CD8-positive, alpha-beta memory T cell (primary cell): ENCODE measurements around the gene STX10. TPM values are rescaled to one million over a fixed set of nuclear protein-coding genes. Genes with fewer than 3 reads are reported as not detected.

Source experiments
- CTCF ChIA-PET: fragments of 350-600 bp; sonication (Branson Sonifier 250); formaldehyde crosslinking; loops from one replicate; lab custom pipeline; 2021; ENCODE audit warnings: antibody characterized with exemption; lab: Charles Lee
- POLR2A ChIA-PET: fragments of 350-600 bp; sonication (Branson Sonifier 250); formaldehyde crosslinking; loops from one replicate; lab custom pipeline; 2021; ENCODE audit warnings: antibody characterized with exemption; lab: Charles Lee
- DNase-seq, 5 donors: peaks; one replicate each; pipeline versions ENCODE4 v3.0.0 to v3.0.0-alpha.2; 2020 to 2022; ENCODE audit warnings: mixed read lengths in 1 of 5
- H3K27ac ChIP-seq: one replicate; pipeline ENCODE4 v1.7.0; 2013; ENCODE audit warnings: low read depth, mild to moderate bottlenecking, low read length, moderate library complexity
- H3K27me3 ChIP-seq: 2 replicates; pipeline ENCODE4 v1.7.0; 2013; ENCODE audit warnings: low read length, mild to moderate bottlenecking; ENCODE audit not compliant: insufficient read depth, poor library complexity, severe bottlenecking
- H3K36me3 ChIP-seq: 2 replicates; pipeline ENCODE4 v1.7.0; 2013; ENCODE audit warnings: mild to moderate bottlenecking, low read length, moderate library complexity; ENCODE audit not compliant: insufficient read depth
- H3K4me1 ChIP-seq: 2 replicates; pipeline ENCODE4 v1.7.0; 2013; ENCODE audit warnings: mild to moderate bottlenecking, low read length, moderate library complexity; ENCODE audit not compliant: insufficient read depth
- H3K4me3 ChIP-seq: 2 replicates; pipeline ENCODE4 v1.7.0; 2013; ENCODE audit warnings: mild to moderate bottlenecking, low read length
- H3K9me3 ChIP-seq: 2 replicates; pipeline ENCODE4 v1.7.0; 2013; ENCODE audit warnings: mild to moderate bottlenecking, low read length
- H3K27ac Mint-ChIP-seq, 8 donors: one replicate each; pipeline ENCODE4 v1.8.0; 2020 to 2021; ENCODE audit warnings: mixed read lengths in 8 of 8, mild to moderate bottlenecking in 6 of 8, inconsistent platforms in 3 of 8, moderate library complexity in 3 of 8
- H3K27me3 Mint-ChIP-seq, 2 donors: one replicate each; pipeline ENCODE4 v1.8.0; 2020 to 2021; ENCODE audit warnings: mixed read lengths in 2 of 2, mild to moderate bottlenecking in 1 of 2, moderate library complexity in 1 of 2
- H3K36me3 Mint-ChIP-seq, 3 donors: one replicate each; pipeline ENCODE4 v1.8.0; 2020 to 2021; ENCODE audit warnings: mixed read lengths in 3 of 3, inconsistent platforms in 1 of 3, mild to moderate bottlenecking in 1 of 3
- H3K4me1 Mint-ChIP-seq, 3 donors: one replicate each; pipeline ENCODE4 v1.8.0; 2020 to 2021; ENCODE audit warnings: mixed read lengths in 3 of 3, inconsistent platforms in 1 of 3, mild to moderate bottlenecking in 1 of 3
- H3K4me3 Mint-ChIP-seq, 7 donors: one replicate each; pipeline ENCODE4 v1.8.0; 2020 to 2021; ENCODE audit warnings: mixed read lengths in 7 of 7, mild to moderate bottlenecking in 6 of 7, moderate library complexity in 4 of 7, inconsistent platforms in 2 of 7
- H3K9me3 Mint-ChIP-seq, 5 donors: one replicate each; pipeline ENCODE4 v1.8.0; 2020 to 2022; ENCODE audit warnings: mixed read lengths in 5 of 5, mild to moderate bottlenecking in 3 of 5, moderate library complexity in 2 of 5, inconsistent platforms in 1 of 5
- polyA plus RNA-seq: library from polyadenylated mRNA; unstranded; fragments of 300-500 nt; fragmentation: Illumina TruSeq; gene quantifications from one replicate; pipeline ENCODE4 v1.2.3, GENCODE V29; 2021
- total RNA-seq, 2 experiments: library from RNA; stranded (reverse); gene quantifications; one replicate each; pipeline ENCODE4 v1.2.3, GENCODE V29; 2021

STX10 gene
- total and polyA plus RNA-seq, 3 experiments from 2014 or later, result 58.7 to 63.7 (median 60.9) TPM

DNA sequence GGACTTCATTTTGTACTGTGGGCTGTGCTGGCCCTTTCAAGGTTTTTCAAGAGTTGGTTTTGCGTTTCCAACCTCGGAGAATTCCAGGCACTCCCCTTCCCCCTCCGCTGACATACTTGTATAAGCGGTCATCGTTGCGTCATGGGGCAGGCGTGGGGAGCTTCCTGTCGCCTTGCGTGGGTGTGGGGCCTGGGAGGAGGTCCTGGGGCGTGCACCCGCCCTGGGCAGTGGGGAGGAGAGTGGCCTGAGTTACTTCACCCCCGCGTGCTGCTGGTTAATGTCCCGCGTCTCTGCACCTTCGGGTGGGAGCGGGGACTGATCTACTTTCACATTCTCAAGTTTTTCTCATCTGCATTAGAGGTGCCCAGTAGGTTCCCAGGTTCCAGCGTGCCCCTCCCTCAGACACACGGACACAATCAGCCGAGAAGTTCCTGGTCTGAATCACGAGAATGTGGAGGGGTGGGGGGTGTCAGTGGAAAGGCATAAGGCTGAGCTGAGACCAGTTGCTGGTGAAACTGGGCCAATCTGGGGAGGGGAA, 4.1 kb upstream of the STX10 start:
- Mint-ChIP-seq H3K27me3 (peaks cover 0 to 22% of the 10 kb centered on the region in 2 donors), H3K27ac (peak overlapping the region; percentile 97 to 99 (median 98)), H3K4me3 (peak overlapping the region; percentile 94 to 100 (median 99)), H3K4me1 (peaks cover 39 to 60% (median 46%) of the 10 kb centered on the region in 3 donors), H3K9me3 (peaks cover 0 to 7% (median 3%) of the 10 kb centered on the region in 5 donors), H3K36me3 (peaks cover 10 to 44% (median 11%) of the 10 kb centered on the region in 3 donors)
- peak overlapping the region; percentile 99 for H3K27ac ChIP-seq
- POLR2A ChIA-PET, result interaction anchor here (0.7 to 5.3 kb wide), 8 partner anchors 13 to 431 kb away, joined by 3 to 129 read pairs (median 8); partner anchors contain the start of gene NACC1
- peak in 4 of 5 donors; percentile 45 to 75 (median 56) for DNase-seq
- peaks cover 32% of the 10 kb centered on the region for H3K4me1 ChIP-seq
- peaks cover 9% of the 10 kb centered on the region for H3K36me3 ChIP-seq
- CTCF ChIA-PET, result interaction anchor here (1.1 to 8.3 kb wide), 9 partner anchors 12 to 189 kb away, joined by 3 to 73 read pairs (median 7); no protein-coding TSS in a partner anchor
- no peaks in the 10 kb centered on the region for H3K9me3 ChIP-seq
- H3K27me3 ChIP-seq, result no peaks in the 10 kb centered on the region
- H3K4me3 ChIP-seq, result peak overlapping the region; percentile 76

DNA sequence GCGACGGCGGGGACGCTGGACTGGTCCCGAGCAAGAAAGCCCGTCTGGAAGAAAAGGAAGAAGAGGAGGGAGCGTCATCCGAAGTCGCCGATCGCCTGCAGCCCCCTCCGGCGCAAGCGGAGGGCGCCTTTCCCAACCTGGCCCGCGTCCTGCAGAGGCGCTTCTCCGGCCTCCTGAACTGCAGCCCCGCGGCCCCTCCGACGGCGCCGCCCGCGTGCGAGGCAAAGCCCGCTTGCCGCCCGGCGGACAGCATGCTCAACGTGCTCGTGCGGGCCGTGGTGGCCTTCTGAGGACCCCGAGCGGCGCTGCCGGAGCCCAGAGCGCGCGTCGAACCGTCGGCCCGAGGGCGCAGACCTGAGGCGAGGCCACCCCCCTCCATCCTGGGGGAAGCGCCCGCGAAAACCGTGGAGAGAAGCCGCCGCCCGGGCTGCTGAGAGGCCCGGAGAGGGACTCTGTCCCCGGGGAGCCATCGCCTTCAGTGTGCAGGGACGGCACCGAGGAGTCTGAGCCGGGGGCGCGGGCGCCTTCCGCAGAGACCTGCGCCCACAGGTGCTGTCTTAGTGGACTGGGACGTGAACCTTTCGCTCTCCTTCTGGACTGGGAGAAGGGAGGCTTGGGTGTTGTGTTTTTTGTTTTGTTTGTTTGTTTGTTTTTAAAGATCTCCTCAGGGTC, 3.5 kb upstream of the STX10 start:
- Histone ChIP-seq H3K4me1 (peaks cover 38% of the 10 kb centered on the region), H3K36me3 (peaks cover 9% of the 10 kb centered on the region), H3K27me3 (no peaks in the 10 kb centered on the region), H3K4me3 (peak overlapping the region; percentile 76), H3K27ac (peak overlapping the region; percentile 99), H3K9me3 (no peaks in the 10 kb centered on the region)
- DNase-seq, result peak in 3 of 5 donors; percentile 14 to 54 (median 32)
- Mint-ChIP-seq H3K4me3 (peak overlapping the region; percentile 94 to 100 (median 99)), H3K9me3 (peaks cover 0 to 7% (median 3%) of the 10 kb centered on the region in 5 donors), H3K36me3 (peaks cover 10 to 44% (median 11%) of the 10 kb centered on the region in 3 donors), H3K27ac (peak overlapping the region; percentile 98 to 100 (median 99)), H3K4me1 (peaks cover 45 to 64% (median 52%) of the 10 kb centered on the region in 3 donors), H3K27me3 (peaks cover 0 to 19% of the 10 kb centered on the region in 2 donors)
- POLR2A ChIA-PET, result interaction anchor here (1.0 to 5.3 kb wide), 15 partner anchors 9 to 55 kb away, joined by 3 to 129 read pairs (median 13); partner anchors contain the start of gene NACC1
- CTCF ChIA-PET, result interaction anchor here (1.8 to 4.6 kb wide), 8 partner anchors 13 to 188 kb away, joined by 5 to 73 read pairs (median 10); partner anchors contain the start of genes NACC1 and TRMT1

- Mint-ChIP-seq H3K9me3 (peaks cover 0 to 7% (median 3%) of the 10 kb centered on the region in 5 donors), H3K4me1 (peaks cover 42 to 62% (median 50%) of the 10 kb centered on the region in 3 donors), H3K4me3 (peak overlapping the region; percentile 94 to 100 (median 99)), H3K27me3 (peaks cover 0 to 21% of the 10 kb centered on the region in 2 donors), H3K27ac (peak overlapping the region; percentile 97 to 100 (median 99)), H3K36me3 (peaks cover 10 to 44% (median 11%) of the 10 kb centered on the region in 3 donors)
- H3K4me1 ChIP-seq, result peaks cover 36% of the 10 kb centered on the region
- ChIA-PET POLR2A (interaction anchor here (0.5 to 2.2 kb wide), 17 partner anchors 10 to 361 kb away, joined by 3 to 47 read pairs (median 7); partner anchors contain the start of genes JUNB and NACC1), CTCF (interaction anchor here (1.0 to 2.0 kb wide), 11 partner anchors 10 to 60 kb away, joined by 3 to 14 read pairs (median 5); partner anchors contain the start of genes NACC1 and TRMT1)
- H3K36me3 ChIP-seq, result peaks cover 9% of the 10 kb centered on the region
- peak overlapping the region; percentile 99 for H3K27ac ChIP-seq
- no peaks in the 10 kb centered on the region for H3K27me3 ChIP-seq
- H3K4me3 ChIP-seq, result peak overlapping the region; percentile 76
- DNase-seq, result peak; percentile 94 to 98 (median 96)
- H3K9me3 ChIP-seq, result no peaks in the 10 kb centered on the region
Measured at GRCh38 chr19:13152974-13153568, 2.9 kb upstream of the STX10 start.

DNA sequence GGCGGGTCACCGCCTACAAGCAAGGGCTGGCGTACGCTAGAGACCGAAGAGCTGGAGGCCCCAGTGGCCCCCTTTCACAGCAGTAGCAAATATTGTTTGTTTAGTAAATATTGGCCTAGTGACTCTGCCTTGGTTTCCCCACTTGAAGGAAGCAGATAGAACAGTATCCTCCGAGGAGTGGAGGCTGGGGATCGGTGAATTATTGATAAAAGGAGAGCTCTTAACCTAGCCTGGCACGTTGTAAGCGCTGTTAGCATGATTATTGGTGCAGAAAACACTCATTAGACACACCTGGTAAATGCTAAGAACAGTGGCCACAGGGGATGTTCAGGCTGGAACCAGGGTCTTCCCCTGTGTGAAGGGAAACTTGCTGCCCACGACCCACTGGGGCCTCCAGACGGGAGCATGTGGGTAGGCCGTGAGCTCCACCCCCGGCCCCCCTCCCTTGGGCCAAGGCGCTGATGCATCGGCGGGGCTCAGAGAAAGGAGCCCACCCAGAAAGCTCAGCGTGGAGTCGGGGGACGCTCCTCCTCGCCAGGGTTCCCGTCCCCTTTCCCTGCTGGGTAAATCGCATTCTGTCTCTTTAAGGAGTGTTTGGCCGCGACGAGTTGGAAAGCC, 2.3 kb upstream of the STX10 start:
- peak overlapping the region; percentile 99 for H3K27ac ChIP-seq
- Mint-ChIP-seq H3K27ac (peak overlapping the region; percentile 97 to 100 (median 99)), H3K27me3 (peaks cover 0 to 21% of the 10 kb centered on the region in 2 donors), H3K4me1 (peaks cover 38 to 56% (median 46%) of the 10 kb centered on the region in 3 donors), H3K4me3 (peak overlapping the region; percentile 94 to 100 (median 99)), H3K9me3 (peaks cover 0 to 7% (median 3%) of the 10 kb centered on the region in 5 donors), H3K36me3 (peaks cover 10 to 44% (median 11%) of the 10 kb centered on the region in 3 donors)
- H3K9me3 ChIP-seq, result no peaks in the 10 kb centered on the region
- CTCF ChIA-PET, result interaction anchor here (0.9 to 2.0 kb wide), 13 partner anchors 10 to 60 kb away, joined by 3 to 14 read pairs (median 5); partner anchors contain the start of genes NACC1 and TRMT1
- H3K27me3 ChIP-seq, result no peaks in the 10 kb centered on the region
- peaks cover 30% of the 10 kb centered on the region for H3K4me1 ChIP-seq
- POLR2A ChIA-PET, result interaction anchor here (0.5 to 2.2 kb wide), 17 partner anchors 10 to 361 kb away, joined by 3 to 47 read pairs (median 7); partner anchors contain the start of genes JUNB and NACC1
- peak overlapping the region; percentile 76 for H3K4me3 ChIP-seq
- H3K36me3 ChIP-seq, result peaks cover 9% of the 10 kb centered on the region
- DNase-seq, result no peak

DNA sequence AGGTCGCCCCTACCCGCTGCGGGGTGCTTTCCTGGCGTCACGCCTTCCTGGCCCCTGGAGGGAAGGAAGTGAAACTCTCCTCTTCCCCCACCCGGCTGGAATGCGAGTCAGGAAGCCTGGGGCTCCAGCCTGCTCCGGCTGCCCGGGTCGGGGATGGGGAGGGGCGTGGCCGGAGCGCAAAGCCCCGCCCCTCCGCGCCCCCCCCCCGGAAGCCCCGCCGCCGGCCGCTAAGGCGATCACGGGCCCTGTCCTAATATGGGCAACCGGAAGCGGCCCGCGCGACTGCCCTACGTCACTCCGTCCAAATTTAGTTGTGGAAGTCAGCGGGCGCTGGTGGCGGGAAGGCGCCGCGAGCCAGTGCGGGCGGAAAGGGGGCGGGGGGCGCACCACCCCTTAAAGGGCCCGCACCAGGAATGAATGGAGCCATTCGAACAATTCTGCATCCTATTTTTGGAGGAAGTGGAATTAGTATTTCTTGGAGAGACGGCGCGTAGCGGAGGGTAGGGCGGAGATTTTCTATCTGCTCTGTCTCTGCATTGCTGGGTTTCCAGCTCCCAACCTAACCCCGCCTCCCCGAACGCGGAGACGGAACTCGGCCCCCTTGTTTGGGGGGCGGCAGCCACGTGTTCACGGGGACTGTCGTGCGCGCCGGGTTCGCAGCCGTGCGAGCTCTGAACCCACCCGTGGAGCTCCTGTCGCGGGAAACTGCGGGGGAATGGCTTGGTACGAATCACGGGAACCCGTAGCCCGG, 1.6 kb upstream of the STX10 start:
- Histone ChIP-seq H3K4me1 (peaks cover 23% of the 10 kb centered on the region), H3K36me3 (peaks cover 9% of the 10 kb centered on the region), H3K27me3 (no peaks in the 10 kb centered on the region), H3K9me3 (no peaks in the 10 kb centered on the region), H3K27ac (peak overlapping the region; percentile 99), H3K4me3 (peak overlapping the region; percentile 94)
- Mint-ChIP-seq H3K36me3 (peaks cover 10 to 44% (median 11%) of the 10 kb centered on the region in 3 donors), H3K9me3 (peaks cover 0 to 7% (median 3%) of the 10 kb centered on the region in 5 donors), H3K4me1 (peaks cover 36 to 53% (median 43%) of the 10 kb centered on the region in 3 donors), H3K27me3 (peaks cover 0 to 21% of the 10 kb centered on the region in 2 donors), H3K4me3 (peak overlapping the region; percentile 94 to 100 (median 99)), H3K27ac (peak overlapping the region; percentile 97 to 100 (median 99))
- CTCF ChIA-PET, result interaction anchor here (0.9 to 2.0 kb wide), 13 partner anchors 11 to 61 kb away, joined by 3 to 14 read pairs (median 5); partner anchors contain the start of genes NACC1 and TRMT1
- POLR2A ChIA-PET, result interaction anchor here (0.8 to 2.2 kb wide), 11 partner anchors 11 to 360 kb away, joined by 3 to 47 read pairs (median 12); partner anchors contain the start of genes JUNB and NACC1
- DNase-seq, result peak; percentile 94 to 98 (median 96)

GRCh38 chr19:13150931-13151604, 893 bp upstream of the STX10 start:
- ChIA-PET POLR2A (interaction anchor here (0.9 to 2.2 kb wide), 3 partner anchors 17 to 51 kb away, joined by 4 to 13 read pairs (median 8); partner anchors contain the start of gene NACC1), CTCF (interaction anchor here (0.6 to 2.3 kb wide), 5 partner anchors 12 to 65 kb away, joined by 3 to 8 read pairs (median 5); partner anchors contain the start of gene NACC1)
- H3K4me1 Mint-ChIP-seq, result peaks cover 29 to 48% (median 37%) of the 10 kb centered on the region in 3 donors
- H3K36me3 Mint-ChIP-seq, result peaks cover 10 to 44% (median 11%) of the 10 kb centered on the region in 3 donors
- peaks cover 0 to 20% of the 10 kb centered on the region in 2 donors for H3K27me3 Mint-ChIP-seq
- Histone ChIP-seq H3K27ac (peak overlapping the region; percentile 91), H3K4me1 (peaks cover 16% of the 10 kb centered on the region), H3K9me3 (no peaks in the 10 kb centered on the region), H3K4me3 (peak overlapping the region; percentile 94), H3K36me3 (peaks cover 9% of the 10 kb centered on the region), H3K27me3 (no peaks in the 10 kb centered on the region)
- DNase-seq, result peak in 3 of 5 donors; percentile 21 to 60 (median 32)
- peak overlapping the region; percentile 95 to 99 (median 98) for H3K27ac Mint-ChIP-seq
- peaks cover 0 to 7% (median 3%) of the 10 kb centered on the region in 5 donors for H3K9me3 Mint-ChIP-seq
- H3K4me3 Mint-ChIP-seq, result peak overlapping the region; percentile 94 to 100 (median 99)
